AG10803 (cell line): ENCODE results near the gene SSH2.

ENCODE experiments used
- DNase-seq: peaks from one replicate; pipeline ENCODE4 v3.0.0; 2010; ENCODE audit warnings: low read depth
- H3K4me3 ChIP-seq: 2 replicates; pipeline ENCODE4 v1.5.1; 2011; ENCODE audit warnings: mild to moderate bottlenecking, low read length, control low read depth
- CTCF ChIP-seq: conservative IDR thresholded peaks from 2 replicates; pipeline ENCODE4 v1.5.1; 2011; ENCODE audit warnings: mild to moderate bottlenecking, low read length, control low read depth, inconsistent platforms

Gene SSH2

GRCh38 chr17:29929533-29930408 lies at the start of gene SSH2:
Gene SSH2 (minus strand): TSS chr17:29930228. CDS start chr17:29930000, 228 bp downstream.
- peak within 1 kb of the TSS; percentile 95 for H3K4me3 ChIP-seq
- TF ChIP-seq CTCF = no peak
- peak; percentile 78 for DNase-seq

- peak; percentile 89 for DNase-seq
- no peak for TF ChIP-seq CTCF
- H3K4me3 ChIP-seq = no peak overlapping the region
Measured at GRCh38 chr17:29977836-29978235, 47.8 kb upstream of the SSH2 start.

GRCh38 chr17:29973005-29973404 lies 43.0 kb upstream of the SSH2 start:
- TF ChIP-seq CTCF = no peak
- H3K4me3 ChIP-seq = no peak overlapping the region
- no peak for DNase-seq

GRCh38 chr17:29972277-29972676 lies 42.2 kb upstream of the SSH2 start:
- no peak for DNase-seq
- H3K4me3 ChIP-seq = no peak overlapping the region
- no peak for TF ChIP-seq CTCF

- H3K4me3 ChIP-seq = no peak overlapping the region
- TF ChIP-seq CTCF = no peak
- DNase-seq = no peak
Measured at GRCh38 chr17:29968271-29968670, 38.2 kb upstream of the SSH2 start.

GRCh38 chr17:29962656-29963055 lies 32.6 kb upstream of the SSH2 start:
- TF ChIP-seq CTCF = no peak
- DNase-seq = no peak
- H3K4me3 ChIP-seq = no peak overlapping the region
